ENCODE data around the gene EVX2. TPM values are rescaled to one million over a fixed set of nuclear protein-coding genes. Genes with fewer than 3 reads are reported as not detected.

The EVX2 gene
- polyA plus RNA-seq, 1 donor from 2014 or later, result not detected

- Histone ChIP-seq H3K4me2 (ENCODE audit: low read length) (no peak overlapping the region), H3K4me3 (ENCODE audit: low read length) (no peak overlapping the region), H2AFZ (ENCODE audit: low read depth, low read length) (no peak overlapping the region), H3K9me3 (ENCODE audit: low read length) (peaks cover 4% of the 10 kb centered on the region), H3K9me2 (ENCODE audit: insufficient read depth, low read length) (no peaks in the 10 kb centered on the region), H3K27ac (ENCODE audit: low read length) (no peak overlapping the region), H3K79me2 (replicated peaks; ENCODE audit: insufficient read depth, low read length) (no peaks in the 10 kb centered on the region), H3K27me3 (ENCODE audit: insufficient read depth, low read depth, low read length) (peaks cover 100% of the 10 kb centered on the region), H3F3A (ENCODE audit: insufficient read depth, low read length, poor library complexity, severe bottlenecking) (no peaks in the 10 kb centered on the region), H3K36me3 (ENCODE audit: insufficient read depth, low read length) (no peaks in the 10 kb centered on the region), H4K20me1 (ENCODE audit: insufficient read depth) (no peaks in the 10 kb centered on the region), H3K9ac (ENCODE audit: low read length) (no peak overlapping the region)
- no peak for TF ChIP-seq MXI1 (conservative IDR thresholded peaks at IDR 0.05; ENCODE audit: poor library complexity, severe bottlenecking)
- TF ChIP-seq REST (IDR thresholded peaks at IDR 0.05; ENCODE audit: borderline replicate concordance), result no peak
- TF ChIP-seq SMC3 (conservative IDR thresholded peaks at IDR 0.05; ENCODE audit: poor library complexity), result no peak
- TF ChIP-seq EZH2 (IDR thresholded peaks at IDR 0.05; ENCODE audit: borderline replicate concordance, insufficient read depth, low read length, poor library complexity, severe bottlenecking), result peak; percentile 47
- no peak for TF ChIP-seq EP300 (conservative IDR thresholded peaks at IDR 0.05; ENCODE audit: poor library complexity, severe bottlenecking)
- no peak for TF ChIP-seq POLR2AphosphoS5 (IDR thresholded peaks at IDR 0.05)
- no peak for TF ChIP-seq RAD21 (conservative IDR thresholded peaks at IDR 0.05)
- TF ChIP-seq TAF1 (IDR thresholded peaks at IDR 0.05; ENCODE audit: low read depth), result no peak
These were observed 16.0 kb downstream of the EVX2 start for GRCh38 chr2:176067589-176068418.

- no peaks in the 10 kb centered on the region for H3F3A ChIP-seq (ENCODE audit: insufficient read depth, low read length, poor library complexity, severe bottlenecking)
- no peaks in the 10 kb centered on the region for H3K79me2 ChIP-seq (replicated peaks; ENCODE audit: insufficient read depth, low read length)
- TF ChIP-seq MXI1 (conservative IDR thresholded peaks at IDR 0.05; ENCODE audit: poor library complexity, severe bottlenecking) (no peak), TAF1 (IDR thresholded peaks at IDR 0.05; ENCODE audit: low read depth) (no peak), RAD21 (conservative IDR thresholded peaks at IDR 0.05) (no peak), EP300 (conservative IDR thresholded peaks at IDR 0.05; ENCODE audit: poor library complexity, severe bottlenecking) (no peak), POLR2AphosphoS5 (IDR thresholded peaks at IDR 0.05) (no peak), CTCF (IDR thresholded peaks at IDR 0.05; ENCODE audit: poor library complexity, severe bottlenecking) (no peak), EZH2 (IDR thresholded peaks at IDR 0.05; ENCODE audit: borderline replicate concordance, insufficient read depth, low read length, poor library complexity, severe bottlenecking) (peak; percentile 89), SMC3 (conservative IDR thresholded peaks at IDR 0.05; ENCODE audit: poor library complexity) (no peak)
- peak overlapping the region; percentile 3 for H3K4me3 ChIP-seq (ENCODE audit: low read length)
- peaks cover 100% of the 10 kb centered on the region for H3K27me3 ChIP-seq (ENCODE audit: insufficient read depth, low read depth, low read length)
- no peak overlapping the region for H3K4me2 ChIP-seq (ENCODE audit: low read length)
- peaks cover 4% of the 10 kb centered on the region for H3K9me3 ChIP-seq (ENCODE audit: low read length)
- H3K36me3 ChIP-seq (ENCODE audit: insufficient read depth, low read length), result no peaks in the 10 kb centered on the region
- no peak overlapping the region for H3K27ac ChIP-seq (ENCODE audit: low read length)
- no peaks in the 10 kb centered on the region for H3K9me2 ChIP-seq (ENCODE audit: insufficient read depth, low read length)
- no peak overlapping the region for H2AFZ ChIP-seq (ENCODE audit: low read depth, low read length)
- no peaks in the 10 kb centered on the region for H4K20me1 ChIP-seq (ENCODE audit: insufficient read depth)
- no peak overlapping the region for H3K9ac ChIP-seq (ENCODE audit: low read length)
These were observed 16.8 kb downstream of the EVX2 start for GRCh38 chr2:176066645-176067588.
